ENCODE results near the gene ATOH8. TPM values are rescaled to one million over a fixed set of nuclear protein-coding genes. Genes with fewer than 3 reads are reported as not detected.

Gene ATOH8
- total RNA-seq, 1 donor: 1.3 TPM

DNA sequence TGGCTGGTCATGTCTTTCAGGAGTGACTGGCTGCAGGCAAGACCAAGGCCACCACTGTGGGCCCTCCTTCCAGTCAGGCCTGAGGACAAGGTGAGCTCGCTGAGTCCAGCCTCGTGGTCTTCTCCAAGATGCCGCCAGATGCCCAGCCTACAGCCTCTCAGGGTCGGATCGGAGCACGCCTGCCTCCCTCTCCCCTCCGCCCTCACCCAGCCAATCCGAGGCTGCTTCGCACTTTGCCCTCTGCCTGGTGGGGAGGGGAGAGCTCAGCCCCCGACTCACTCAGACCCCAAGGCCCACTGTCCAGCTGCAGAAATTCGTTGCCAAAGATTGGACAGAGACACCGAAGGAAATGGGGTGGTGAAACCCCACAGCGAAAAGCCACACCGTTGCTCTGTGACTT, 33.1 kb downstream of the ATOH8 start:
- no peaks in the 10 kb centered on the region for H3K9me3 ChIP-seq (ENCODE audit: low read depth, low read length)
- no peak overlapping the region for H3K4me3 ChIP-seq (ENCODE audit: low read length)
- H3K27me3 ChIP-seq (ENCODE audit: insufficient read depth, low read length): no peaks in the 10 kb centered on the region
- H3K4me1 ChIP-seq (ENCODE audit: insufficient read depth, low read length): peaks cover 19% of the 10 kb centered on the region

DNA sequence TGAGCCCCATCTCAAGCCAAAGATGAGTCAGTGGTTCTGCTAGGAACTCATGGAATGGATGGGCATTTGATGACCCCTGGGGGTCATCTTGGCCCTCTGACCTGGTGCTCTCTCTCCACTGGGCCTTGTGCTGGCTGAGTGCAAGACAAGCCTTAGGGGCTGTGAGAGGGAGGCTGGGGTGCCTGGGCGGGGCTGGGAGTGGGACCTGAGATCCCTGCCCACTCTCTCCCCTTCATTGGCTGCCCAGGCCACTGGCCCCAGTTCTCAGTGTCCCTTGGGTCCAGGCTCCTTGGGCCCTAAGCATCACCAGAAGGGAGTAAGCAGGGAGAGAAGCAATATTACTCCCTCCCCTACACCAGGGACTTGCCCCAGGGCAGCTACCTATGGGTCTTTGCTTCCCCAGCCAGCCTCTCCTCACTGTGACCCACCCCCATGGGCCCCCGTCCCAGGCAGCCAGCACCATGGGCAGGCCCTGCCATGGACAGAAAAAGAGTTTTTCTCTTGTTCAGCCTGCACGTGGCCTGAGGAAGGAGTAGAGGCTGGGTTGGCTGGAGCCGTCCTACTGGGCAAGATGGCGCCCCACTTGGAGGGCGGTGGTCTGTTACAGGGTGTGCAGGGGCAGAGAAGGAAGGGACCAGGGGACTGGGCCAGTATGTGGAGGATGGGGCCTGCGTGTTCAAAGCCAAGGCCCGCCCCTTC, 33.6 kb downstream of the ATOH8 start:
- no peaks in the 10 kb centered on the region for H3K9me3 ChIP-seq (ENCODE audit: low read depth, low read length)
- no peak overlapping the region for H3K4me3 ChIP-seq (ENCODE audit: low read length)
- peaks cover 19% of the 10 kb centered on the region for H3K4me1 ChIP-seq (ENCODE audit: insufficient read depth, low read length)
- H3K27me3 ChIP-seq (ENCODE audit: insufficient read depth, low read length): no peaks in the 10 kb centered on the region

DNA sequence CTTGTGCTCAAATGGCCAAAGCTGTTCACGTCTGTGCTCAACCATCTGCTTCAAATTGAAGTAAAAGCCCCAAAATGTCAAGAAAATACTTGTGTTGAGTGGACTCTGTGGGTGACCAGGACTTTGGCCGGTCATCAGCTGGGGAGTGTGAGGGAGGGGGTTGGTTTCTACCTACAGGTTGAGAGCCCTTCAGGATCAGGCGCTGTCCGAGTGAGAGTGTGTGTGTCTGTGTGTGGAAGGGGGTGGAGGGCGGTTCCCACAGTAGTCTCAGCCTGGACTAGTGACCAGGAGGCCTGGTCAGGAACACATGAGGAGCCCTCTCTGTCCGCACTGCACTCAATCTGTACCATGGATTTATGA, 34.2 kb downstream of the ATOH8 start:
- peaks cover 19% of the 10 kb centered on the region for H3K4me1 ChIP-seq (ENCODE audit: insufficient read depth, low read length)
- H3K9me3 ChIP-seq (ENCODE audit: low read depth, low read length): no peaks in the 10 kb centered on the region
- H3K4me3 ChIP-seq (ENCODE audit: low read length): no peak overlapping the region
- H3K27me3 ChIP-seq (ENCODE audit: insufficient read depth, low read length): no peaks in the 10 kb centered on the region

DNA sequence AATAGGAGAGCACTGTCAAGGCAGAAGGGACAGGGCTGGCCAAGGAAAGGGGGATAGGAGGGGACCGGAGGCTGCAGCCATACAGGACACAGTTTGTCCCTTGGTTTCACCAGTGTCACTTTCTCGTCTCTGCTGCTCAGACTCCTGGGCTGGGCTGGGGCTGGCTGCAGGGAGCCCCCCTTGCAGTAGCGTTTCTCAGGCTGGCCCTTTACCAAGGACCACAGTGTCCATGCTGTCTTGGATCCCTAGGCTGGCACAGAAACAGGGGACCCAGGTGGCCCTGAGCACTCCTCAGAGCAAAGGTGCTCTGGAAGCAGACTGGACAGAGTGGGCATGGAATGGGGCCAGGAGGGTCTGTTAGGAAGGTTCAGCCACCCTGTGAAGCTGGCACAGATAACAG, 34.8 kb downstream of the ATOH8 start:
- Histone ChIP-seq H3K9me3 (ENCODE audit: low read depth, low read length) (no peaks in the 10 kb centered on the region), H3K4me3 (ENCODE audit: low read length) (no peak overlapping the region), H3K4me1 (ENCODE audit: insufficient read depth, low read length) (peaks cover 19% of the 10 kb centered on the region), H3K27me3 (ENCODE audit: insufficient read depth, low read length) (no peaks in the 10 kb centered on the region)

DNA sequence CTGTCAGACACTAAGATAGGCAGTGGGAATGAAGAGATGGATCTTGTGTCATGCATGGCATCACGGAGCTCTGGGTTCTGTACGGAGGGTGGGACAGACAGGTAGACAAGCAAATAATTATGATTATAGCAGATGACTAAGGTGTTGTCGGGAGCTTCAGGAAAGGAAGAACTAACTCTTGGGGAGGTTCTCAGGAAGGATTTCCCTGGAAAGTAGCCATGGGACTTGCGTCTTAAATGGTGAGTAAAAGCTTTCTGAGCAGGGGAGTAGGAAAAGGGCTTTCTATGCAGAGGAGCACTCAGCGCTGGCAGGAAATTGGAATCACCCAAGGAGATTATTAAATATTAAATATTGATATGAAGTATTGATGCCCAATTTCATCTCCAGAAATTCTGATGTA, 35.5 kb downstream of the ATOH8 start:
- Histone ChIP-seq H3K9me3 (ENCODE audit: low read depth, low read length) (no peaks in the 10 kb centered on the region), H3K27me3 (ENCODE audit: insufficient read depth, low read length) (no peaks in the 10 kb centered on the region), H3K4me1 (ENCODE audit: insufficient read depth, low read length) (peaks cover 19% of the 10 kb centered on the region), H3K4me3 (ENCODE audit: low read length) (no peak overlapping the region)

DNA sequence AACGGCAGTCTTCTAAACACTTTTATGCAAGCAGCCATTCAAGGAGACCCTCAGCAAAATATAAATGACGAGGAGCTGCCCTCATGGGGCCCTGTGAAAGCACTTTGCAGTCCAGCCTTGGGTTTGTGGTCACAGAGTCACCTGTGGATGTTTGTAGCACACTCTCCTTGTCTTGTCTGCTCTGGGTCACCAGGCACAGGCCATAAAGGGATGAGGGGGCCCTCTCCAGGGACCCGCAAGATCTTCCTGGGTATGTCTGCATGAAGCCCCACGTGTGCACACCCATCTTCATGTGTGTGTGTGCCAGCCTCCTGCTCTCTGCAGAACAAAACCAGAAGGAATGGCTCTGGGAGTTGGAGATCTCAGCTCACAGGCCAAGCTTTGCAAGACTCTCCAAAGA, 36.2 kb downstream of the ATOH8 start:
- H3K9me3 ChIP-seq (ENCODE audit: low read depth, low read length): no peaks in the 10 kb centered on the region
- no peaks in the 10 kb centered on the region for H3K27me3 ChIP-seq (ENCODE audit: insufficient read depth, low read length)
- H3K4me1 ChIP-seq (ENCODE audit: insufficient read depth, low read length): peaks cover 13% of the 10 kb centered on the region
- H3K4me3 ChIP-seq (ENCODE audit: low read length): no peak overlapping the region

DNA sequence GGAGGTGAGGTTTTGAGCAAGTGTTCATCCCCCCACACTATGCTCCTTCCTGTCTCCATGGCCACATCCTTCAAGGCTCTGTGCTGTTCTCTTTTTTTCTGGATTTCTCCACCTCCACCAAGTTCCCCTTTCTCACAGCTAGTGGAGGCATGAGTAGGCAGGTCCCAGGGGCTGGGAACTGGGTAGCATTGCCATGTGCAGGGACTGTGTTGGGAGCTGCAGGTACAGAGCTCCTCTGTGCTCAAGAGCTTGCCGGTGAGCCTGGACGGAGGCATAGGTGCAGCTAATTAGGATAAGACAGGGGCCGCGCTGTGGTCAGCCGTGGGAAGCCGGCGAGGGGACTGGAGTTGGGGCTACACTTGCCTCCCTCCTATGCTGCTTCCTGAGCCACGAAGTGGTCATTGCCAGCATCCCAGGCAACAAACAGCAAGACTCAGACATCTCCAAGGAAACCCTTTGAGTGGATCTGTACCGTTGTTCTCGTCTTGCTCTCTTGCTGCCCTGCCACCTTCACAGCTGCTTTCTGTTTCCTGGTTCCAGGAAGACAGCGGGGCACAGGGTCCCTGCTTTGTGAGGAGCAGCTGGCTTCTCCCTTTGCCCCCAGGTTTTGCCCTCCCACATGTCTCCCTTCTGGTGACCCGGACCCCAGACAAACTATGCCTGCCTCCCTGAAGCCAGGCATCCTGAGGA, 36.9 kb downstream of the ATOH8 start:
- Histone ChIP-seq H3K4me1 (ENCODE audit: insufficient read depth, low read length) (peaks cover 12% of the 10 kb centered on the region), H3K9me3 (ENCODE audit: low read depth, low read length) (no peaks in the 10 kb centered on the region), H3K27me3 (ENCODE audit: insufficient read depth, low read length) (no peaks in the 10 kb centered on the region), H3K4me3 (ENCODE audit: low read length) (no peak overlapping the region)

DNA sequence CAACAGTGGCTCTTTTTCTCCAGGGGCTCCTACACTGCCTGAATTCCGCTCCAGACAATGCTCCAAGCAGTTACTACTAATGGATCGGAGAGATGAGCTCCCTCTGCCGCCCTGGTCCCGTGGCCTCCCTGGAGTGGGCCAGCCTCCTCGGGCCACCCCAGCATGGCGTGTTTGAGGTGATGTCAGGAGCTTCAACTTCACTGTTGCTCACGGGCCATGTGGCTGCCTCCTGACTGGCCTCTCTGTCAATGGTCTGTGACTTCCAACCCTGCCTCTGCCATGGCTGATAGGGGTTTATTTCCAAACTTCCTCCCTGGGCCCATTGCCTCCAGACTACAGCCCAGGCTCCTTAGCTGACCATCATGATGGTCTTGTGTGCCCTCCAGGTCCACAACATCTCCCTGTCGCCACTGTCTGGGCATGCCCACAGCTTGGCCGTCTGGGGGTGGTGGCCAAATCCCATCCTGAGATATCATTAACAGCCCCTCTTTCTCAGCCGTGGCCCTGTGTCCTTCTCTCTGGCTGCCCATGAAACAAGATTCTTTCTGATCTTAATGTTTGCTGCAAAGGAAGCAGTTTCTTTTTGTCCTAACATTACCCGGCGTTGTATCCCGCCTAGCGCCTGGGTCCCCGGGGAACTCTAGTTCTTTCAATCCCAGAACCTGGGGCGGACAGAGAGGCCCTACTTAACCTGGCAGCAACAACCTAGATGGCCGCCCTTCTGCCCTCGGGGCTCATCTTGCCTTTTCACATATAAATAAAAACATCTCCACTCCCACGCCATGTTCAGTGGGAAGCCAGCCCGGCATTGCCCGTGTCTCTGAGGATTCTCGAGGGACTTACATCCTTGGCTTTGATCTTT, 38.1 kb downstream of the ATOH8 start:
- peaks cover 12% of the 10 kb centered on the region for H3K4me1 ChIP-seq (ENCODE audit: insufficient read depth, low read length)
- H3K27me3 ChIP-seq (ENCODE audit: insufficient read depth, low read length): no peaks in the 10 kb centered on the region
- no peaks in the 10 kb centered on the region for H3K9me3 ChIP-seq (ENCODE audit: low read depth, low read length)
- H3K4me3 ChIP-seq (ENCODE audit: low read length): no peak overlapping the region

DNA sequence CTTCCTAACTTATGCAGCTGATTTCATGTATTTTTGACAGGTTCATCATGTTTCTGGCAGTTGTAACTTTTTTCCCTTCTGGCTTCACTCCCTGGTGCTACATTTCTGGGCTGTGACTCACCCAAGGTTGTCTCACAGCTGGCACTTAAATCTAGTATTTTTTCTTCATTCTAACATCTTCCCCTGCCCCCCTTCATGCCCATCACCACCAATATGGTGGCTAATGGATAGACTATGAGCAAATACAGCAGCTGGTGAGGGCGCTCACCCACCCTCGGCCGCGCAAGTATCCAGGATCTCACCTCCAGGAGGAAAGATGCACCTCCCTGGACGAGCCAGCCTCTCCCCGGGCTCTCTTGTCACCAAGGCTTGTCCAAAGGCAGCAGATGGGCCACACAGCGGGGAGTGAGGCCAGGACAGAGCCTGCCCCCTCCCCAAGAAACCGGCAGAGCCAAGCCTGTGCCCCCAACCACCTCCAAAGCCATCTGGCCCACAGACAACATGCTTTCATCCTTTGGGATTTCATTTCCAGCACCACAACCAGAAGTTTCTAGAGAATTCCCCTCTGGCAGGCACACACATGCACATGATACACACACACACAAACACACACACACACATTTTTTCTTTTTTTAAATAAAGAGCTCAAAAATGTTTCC, 39.1 kb downstream of the ATOH8 start:
- no peaks in the 10 kb centered on the region for H3K9me3 ChIP-seq (ENCODE audit: low read depth, low read length)
- H3K4me3 ChIP-seq (ENCODE audit: low read length): no peak overlapping the region
- H3K4me1 ChIP-seq (ENCODE audit: insufficient read depth, low read length): peaks cover 12% of the 10 kb centered on the region
- H3K27me3 ChIP-seq (ENCODE audit: insufficient read depth, low read length): no peaks in the 10 kb centered on the region

DNA sequence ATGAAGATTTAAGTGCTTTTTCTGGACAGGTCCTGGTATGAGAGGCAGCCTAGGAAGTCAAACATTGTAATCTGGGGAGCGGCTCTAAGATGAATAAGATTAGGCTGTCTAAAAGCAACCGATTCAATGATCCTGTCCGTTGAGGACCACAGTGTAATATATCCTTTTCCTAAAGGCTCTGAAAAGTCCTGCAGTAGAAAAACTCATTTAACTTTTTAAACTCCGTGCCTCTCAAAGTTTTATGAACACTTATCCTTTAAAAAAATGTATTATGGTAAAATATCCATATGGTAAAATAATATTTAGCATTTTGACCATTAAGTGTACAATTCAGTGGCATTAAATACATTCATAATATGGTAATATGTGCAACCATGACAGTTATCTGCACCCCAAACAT, 39.8 kb downstream of the ATOH8 start:
- Histone ChIP-seq H3K4me3 (ENCODE audit: low read length) (no peak overlapping the region), H3K4me1 (ENCODE audit: insufficient read depth, low read length) (peaks cover 12% of the 10 kb centered on the region), H3K27me3 (ENCODE audit: insufficient read depth, low read length) (no peaks in the 10 kb centered on the region), H3K9me3 (ENCODE audit: low read depth, low read length) (no peaks in the 10 kb centered on the region)

DNA sequence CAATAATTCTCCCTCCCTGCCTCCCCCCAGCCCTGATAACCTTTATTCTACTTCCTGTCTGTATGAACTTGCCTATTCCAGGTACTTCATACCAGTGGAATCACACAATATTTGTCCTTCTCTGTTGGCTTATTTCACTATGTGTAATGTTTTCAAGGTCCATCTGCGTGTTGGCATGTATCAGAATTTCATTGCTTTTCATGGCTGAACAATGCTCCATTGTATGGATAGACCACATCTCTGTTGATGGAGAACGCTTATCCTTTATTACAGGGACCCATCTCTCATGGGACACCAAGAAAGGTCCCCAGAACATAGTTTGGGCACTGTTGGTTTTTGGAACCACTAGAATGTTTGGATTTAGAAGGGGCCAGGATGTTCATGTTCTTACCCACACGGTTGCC, 40.2 kb downstream of the ATOH8 start:
- no peaks in the 10 kb centered on the region for H3K9me3 ChIP-seq (ENCODE audit: low read depth, low read length)
- no peak overlapping the region for H3K4me3 ChIP-seq (ENCODE audit: low read length)
- peaks cover 12% of the 10 kb centered on the region for H3K4me1 ChIP-seq (ENCODE audit: insufficient read depth, low read length)
- H3K27me3 ChIP-seq (ENCODE audit: insufficient read depth, low read length): no peaks in the 10 kb centered on the region

DNA sequence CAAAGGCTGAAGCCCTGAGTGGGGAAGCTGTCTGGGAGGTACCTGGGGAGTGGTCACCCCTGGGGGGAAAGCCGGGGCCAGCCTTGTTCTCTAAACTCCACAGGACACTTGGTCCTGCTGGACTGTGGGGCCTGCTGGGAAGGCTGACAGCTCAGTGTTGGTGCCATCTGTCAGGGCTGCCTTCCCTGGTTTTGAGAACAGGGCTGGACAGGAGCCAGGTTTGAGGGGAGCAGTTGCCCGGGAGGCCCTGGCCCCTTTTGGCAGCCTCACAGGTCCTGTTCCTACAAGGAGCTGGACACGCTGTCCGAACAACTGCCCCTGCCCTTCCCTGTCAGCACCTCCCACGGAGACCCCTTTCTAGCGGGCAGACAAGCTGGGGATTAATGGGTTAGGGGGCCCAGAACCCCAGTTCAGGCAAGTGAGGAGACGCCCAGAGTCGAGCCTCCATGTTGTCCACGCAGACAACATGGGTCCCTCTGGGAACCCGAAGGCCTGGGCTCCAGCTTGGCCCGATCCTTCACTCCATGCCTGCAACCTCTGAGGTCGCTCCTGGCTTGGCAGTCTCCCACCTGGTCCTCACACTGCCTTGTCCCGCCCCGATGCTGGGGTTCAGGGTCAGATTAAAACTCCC, 40.8 kb downstream of the ATOH8 start:
- no peak overlapping the region for H3K4me3 ChIP-seq (ENCODE audit: low read length)
- no peaks in the 10 kb centered on the region for H3K9me3 ChIP-seq (ENCODE audit: low read depth, low read length)
- no peaks in the 10 kb centered on the region for H3K27me3 ChIP-seq (ENCODE audit: insufficient read depth, low read length)

DNA sequence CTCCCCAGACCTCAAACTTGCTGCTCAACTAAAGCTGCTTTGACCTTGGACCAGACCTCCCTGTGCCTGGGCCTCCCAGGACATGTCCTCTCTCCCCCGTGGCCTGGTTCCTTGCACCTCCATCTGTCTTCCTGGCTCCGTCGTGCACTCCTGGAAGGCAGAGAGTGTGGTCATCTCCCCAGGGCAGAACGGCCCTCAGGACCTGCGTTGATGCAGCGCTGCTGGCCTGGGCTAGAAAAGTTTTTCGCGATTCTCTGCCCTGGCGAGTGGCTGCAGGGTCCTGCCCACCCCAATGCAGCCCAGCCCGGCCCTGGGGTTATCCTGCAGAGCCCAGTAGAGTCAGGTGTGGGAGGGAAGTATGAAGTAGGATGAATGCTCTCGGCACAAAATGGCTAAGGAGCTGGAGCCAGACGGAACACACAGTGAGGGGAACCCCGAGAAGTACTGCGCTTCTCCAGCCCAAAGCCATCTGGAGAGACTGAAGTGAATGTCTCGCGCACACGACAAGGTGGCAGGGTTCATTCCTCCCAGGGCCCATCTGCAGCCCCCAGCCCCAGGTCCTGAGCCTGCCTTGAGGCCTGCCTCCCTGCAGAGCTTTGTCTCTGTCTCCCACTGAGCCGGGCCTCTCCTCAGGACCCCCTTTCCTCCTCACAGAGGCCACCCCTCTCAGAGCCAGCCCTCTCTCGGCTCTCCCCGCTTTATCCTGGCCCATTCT, 41.7 kb downstream of the ATOH8 start:
- H3K27me3 ChIP-seq (ENCODE audit: insufficient read depth, low read length): no peaks in the 10 kb centered on the region
- no peaks in the 10 kb centered on the region for H3K9me3 ChIP-seq (ENCODE audit: low read depth, low read length)
- no peak overlapping the region for H3K4me3 ChIP-seq (ENCODE audit: low read length)
- peaks cover 5% of the 10 kb centered on the region for H3K4me1 ChIP-seq (ENCODE audit: insufficient read depth, low read length)

More for the DNA sequence above, 40.8 kb downstream of the ATOH8 start:
- peaks cover 12% of the 10 kb centered on the region for H3K4me1 ChIP-seq (ENCODE audit: insufficient read depth, low read length)

DNA sequence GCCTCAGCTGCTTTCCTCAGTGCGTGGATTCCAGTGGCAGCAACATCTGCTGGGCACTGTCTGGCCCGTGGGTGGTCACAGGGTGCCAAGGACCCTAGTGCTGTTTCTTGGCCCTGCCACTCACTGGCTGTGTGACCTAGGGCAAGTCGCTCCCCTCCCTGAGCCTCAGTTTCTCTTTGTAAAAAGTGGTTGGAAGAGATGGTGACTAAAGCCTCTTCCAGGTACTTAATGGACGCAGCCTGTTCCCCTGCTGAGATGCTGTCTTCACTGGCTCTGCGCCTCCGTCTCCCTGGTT, 42.2 kb downstream of the ATOH8 start:
- no peaks in the 10 kb centered on the region for H3K27me3 ChIP-seq (ENCODE audit: insufficient read depth, low read length)

More for the DNA sequence above, 42.2 kb downstream of the ATOH8 start:
- Histone ChIP-seq H3K4me3 (ENCODE audit: low read length) (no peak overlapping the region), H3K4me1 (ENCODE audit: insufficient read depth, low read length) (peaks cover under 1% of the 10 kb centered on the region), H3K9me3 (ENCODE audit: low read depth, low read length) (no peaks in the 10 kb centered on the region)
